ENCODE data around the gene RTP3. TPM values are rescaled to one million over a fixed set of nuclear protein-coding genes. Genes with fewer than 3 reads are reported as not detected.
"Not testable (repeated sequence)": the region's sequence is repeated elsewhere in the genome, so short reads cannot be mapped to it uniquely, and the experiment has no call there.

The RTP3 gene
- total RNA-seq, 1 donor from 2014 or later: not detected

DNA sequence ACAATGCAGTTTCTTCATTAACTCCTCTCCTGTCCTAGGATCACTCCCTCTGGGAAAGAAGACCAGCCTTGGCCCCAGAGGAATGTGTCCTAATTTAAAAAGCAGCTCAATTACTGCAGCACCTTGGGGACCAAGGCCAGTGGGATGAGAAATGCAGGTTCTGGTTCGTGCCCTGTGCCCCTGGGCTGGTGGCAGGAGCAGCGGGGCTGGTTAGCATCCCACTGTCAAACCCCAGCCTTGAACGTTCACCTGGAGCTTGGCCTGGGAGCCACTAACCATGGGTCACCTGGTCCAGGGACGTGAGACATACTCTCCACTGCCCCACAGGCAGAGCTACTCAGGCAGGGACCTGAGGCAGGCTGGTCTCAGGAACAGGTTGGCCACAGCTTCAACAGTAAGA is 8.4 kb upstream of the RTP3 start:
- TF ChIP-seq, protein P1, sequence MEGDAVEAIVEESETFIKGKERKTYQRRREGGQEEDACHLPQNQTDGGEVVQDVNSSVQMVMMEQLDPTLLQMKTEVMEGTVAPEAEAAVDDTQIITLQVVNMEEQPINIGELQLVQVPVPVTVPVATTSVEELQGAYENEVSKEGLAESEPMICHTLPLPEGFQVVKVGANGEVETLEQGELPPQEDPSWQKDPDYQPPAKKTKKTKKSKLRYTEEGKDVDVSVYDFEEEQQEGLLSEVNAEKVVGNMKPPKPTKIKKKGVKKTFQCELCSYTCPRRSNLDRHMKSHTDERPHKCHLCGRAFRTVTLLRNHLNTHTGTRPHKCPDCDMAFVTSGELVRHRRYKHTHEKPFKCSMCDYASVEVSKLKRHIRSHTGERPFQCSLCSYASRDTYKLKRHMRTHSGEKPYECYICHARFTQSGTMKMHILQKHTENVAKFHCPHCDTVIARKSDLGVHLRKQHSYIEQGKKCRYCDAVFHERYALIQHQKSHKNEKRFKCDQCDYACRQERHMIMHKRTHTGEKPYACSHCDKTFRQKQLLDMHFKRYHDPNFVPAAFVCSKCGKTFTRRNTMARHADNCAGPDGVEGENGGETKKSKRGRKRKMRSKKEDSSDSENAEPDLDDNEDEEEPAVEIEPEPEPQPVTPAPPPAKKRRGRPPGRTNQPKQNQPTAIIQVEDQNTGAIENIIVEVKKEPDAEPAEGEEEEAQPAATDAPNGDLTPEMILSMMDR (IDR thresholded peaks at IDR 0.05; ENCODE audit: unreplicated experiment): no peak
- Mint-ChIP-seq H3K27ac (no peak overlapping the region), H3K36me3 (no peaks in the 10 kb centered on the region), H3K4me1 (peaks cover 7% of the 10 kb centered on the region), H3K27me3 (ENCODE audit: low read depth) (peaks cover 11% of the 10 kb centered on the region), H3K4me3 (no peak overlapping the region), H3K9me3 (no peaks in the 10 kb centered on the region)
- DNase-seq (ENCODE audit: low spot score in 2 of 2, unreplicated experiment in 2 of 2): no peak

DNA sequence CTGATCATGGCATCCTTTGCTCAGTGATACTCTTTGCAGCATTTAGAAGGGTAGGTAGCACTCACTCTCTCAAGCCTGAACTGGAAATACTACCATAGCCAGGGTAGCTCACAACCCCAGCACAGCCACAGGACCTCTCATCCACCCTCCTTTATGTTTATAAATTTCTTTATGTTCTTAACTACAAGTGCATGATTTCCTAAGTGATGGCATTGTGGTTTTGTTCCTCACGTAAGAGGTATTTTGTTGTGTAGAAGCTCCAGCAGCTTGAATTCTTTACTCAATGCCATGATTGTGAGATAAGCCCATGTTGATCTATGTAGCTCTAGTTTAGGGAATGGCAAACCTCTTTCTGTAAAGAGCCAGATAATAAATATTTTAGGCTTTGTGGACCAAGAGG is 7.9 kb upstream of the RTP3 start:
- TF ChIP-seq, protein P1 (IDR thresholded peaks at IDR 0.05; ENCODE audit: unreplicated experiment): no peak
- no peak overlapping the region for H3K4me3 Mint-ChIP-seq
- peaks cover 7% of the 10 kb centered on the region for H3K4me1 Mint-ChIP-seq
- H3K36me3 Mint-ChIP-seq: no peaks in the 10 kb centered on the region
- H3K9me3 Mint-ChIP-seq: no peaks in the 10 kb centered on the region
- no peak overlapping the region for H3K27ac Mint-ChIP-seq
- no peak for DNase-seq (ENCODE audit: low spot score in 2 of 2, unreplicated experiment in 2 of 2)
- H3K27me3 Mint-ChIP-seq (ENCODE audit: low read depth): peaks cover 11% of the 10 kb centered on the region

DNA sequence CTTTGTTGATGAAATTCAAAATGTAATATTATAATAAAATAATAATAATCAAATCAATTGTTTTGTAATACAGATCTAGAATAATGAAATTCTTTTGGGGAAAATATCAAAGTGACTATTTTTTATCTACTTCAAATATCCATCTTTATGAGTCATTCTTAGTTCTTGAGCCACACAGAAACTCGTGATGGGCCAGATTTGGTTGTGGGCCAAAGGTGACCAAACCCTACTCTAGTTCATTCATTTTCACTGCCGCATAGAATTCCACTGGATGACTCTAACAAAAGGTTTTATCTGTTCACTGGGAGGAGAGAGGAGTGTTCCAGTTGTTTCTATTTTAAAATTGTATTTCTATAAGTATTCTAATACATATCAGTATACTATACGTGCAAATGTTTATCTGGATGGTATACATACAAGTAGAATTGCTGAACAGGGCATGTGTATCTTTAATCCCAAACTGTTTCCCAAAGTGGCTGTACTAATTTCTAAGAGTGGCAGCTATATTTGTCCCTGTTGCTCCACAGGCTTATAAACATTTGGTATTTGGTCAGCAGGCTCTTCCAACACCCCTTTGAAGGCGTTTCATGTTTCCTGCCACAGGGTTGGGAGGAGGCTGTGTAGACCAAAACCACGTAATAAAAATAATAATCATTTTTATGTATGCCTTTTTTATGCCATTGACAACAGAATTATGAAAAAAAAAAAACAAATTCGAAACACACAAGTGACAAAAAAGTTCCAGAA is 7.3 kb upstream of the RTP3 start:
- TF ChIP-seq, protein P1 (IDR thresholded peaks at IDR 0.05; ENCODE audit: unreplicated experiment): no peak
- Mint-ChIP-seq H3K9me3 (no peaks in the 10 kb centered on the region), H3K27ac (no peak overlapping the region), H3K36me3 (no peaks in the 10 kb centered on the region), H3K4me1 (peaks cover 7% of the 10 kb centered on the region), H3K27me3 (ENCODE audit: low read depth) (peaks cover 11% of the 10 kb centered on the region), H3K4me3 (no peak overlapping the region)
- DNase-seq (ENCODE audit: low spot score in 2 of 2, unreplicated experiment in 2 of 2): no peak

DNA sequence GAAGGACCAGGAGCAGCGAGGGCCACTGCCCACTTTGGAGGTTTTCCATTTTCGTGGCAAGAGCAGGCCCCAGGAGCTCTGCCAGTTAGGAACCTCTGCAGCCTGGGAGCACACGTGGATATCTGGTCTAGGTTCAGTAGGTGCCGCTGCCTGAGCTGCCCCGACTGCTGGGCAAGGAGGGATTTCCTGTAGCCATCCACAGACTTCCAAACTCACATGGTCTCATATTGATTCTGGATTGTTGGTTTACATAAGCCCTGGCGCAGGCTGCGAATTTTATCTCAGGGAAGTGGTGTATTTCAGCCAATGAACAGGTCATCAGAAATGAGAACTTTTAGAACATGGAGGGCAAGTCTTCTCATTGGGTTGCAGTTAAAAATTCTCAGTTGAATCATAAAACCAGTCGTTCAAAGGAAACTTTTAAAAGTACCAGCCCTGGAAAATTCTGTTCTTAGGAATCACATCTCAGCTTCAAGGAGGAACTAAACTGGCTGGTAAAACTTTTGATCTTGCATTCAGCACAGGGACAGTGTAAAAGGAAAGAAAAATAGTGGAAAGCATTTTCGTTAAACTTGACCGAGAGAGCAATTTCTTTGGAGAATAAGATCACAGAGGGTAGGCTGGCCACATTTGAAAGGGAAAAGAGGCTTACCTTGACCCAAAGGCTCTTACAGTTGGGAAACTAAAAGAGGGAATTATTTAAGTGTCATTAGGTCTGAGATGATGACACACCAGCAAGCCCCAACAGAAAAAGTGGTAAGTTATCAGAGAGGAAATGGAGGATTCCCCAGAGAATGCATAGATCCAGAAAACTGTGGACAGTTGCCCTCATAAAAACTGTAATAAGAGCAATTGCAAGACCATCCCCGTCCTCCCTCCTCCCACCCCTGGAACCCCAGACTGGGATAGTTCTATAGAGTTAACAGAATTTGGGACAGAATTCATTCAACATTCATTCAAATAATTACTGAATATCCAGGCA is 6.4 kb upstream of the RTP3 start:
- peak in 1 of 2 experiments; percentile 28 for DNase-seq (ENCODE audit: low spot score in 2 of 2, unreplicated experiment in 2 of 2)
- Mint-ChIP-seq H3K4me1 (peaks cover 9% of the 10 kb centered on the region), H3K9me3 (no peaks in the 10 kb centered on the region), H3K36me3 (no peaks in the 10 kb centered on the region), H3K27ac (no peak overlapping the region), H3K27me3 (ENCODE audit: low read depth) (peaks cover 11% of the 10 kb centered on the region), H3K4me3 (no peak overlapping the region)
- TF ChIP-seq, protein P1 (IDR thresholded peaks at IDR 0.05; ENCODE audit: unreplicated experiment): no peak

- Mint-ChIP-seq H3K9me3 (no peaks in the 10 kb centered on the region), H3K36me3 (no peaks in the 10 kb centered on the region), H3K27me3 (ENCODE audit: low read depth) (peaks cover 1% of the 10 kb centered on the region), H3K27ac (no peak overlapping the region), H3K4me3 (no peak overlapping the region), H3K4me1 (peaks cover 9% of the 10 kb centered on the region)
- TF ChIP-seq, protein P1 (IDR thresholded peaks at IDR 0.05; ENCODE audit: unreplicated experiment): no peak
- no peak for DNase-seq (ENCODE audit: low spot score in 2 of 2, unreplicated experiment in 2 of 2)
Observed at GRCh38 chr3:46492890-46493547, 4.8 kb upstream of the RTP3 start.

DNA sequence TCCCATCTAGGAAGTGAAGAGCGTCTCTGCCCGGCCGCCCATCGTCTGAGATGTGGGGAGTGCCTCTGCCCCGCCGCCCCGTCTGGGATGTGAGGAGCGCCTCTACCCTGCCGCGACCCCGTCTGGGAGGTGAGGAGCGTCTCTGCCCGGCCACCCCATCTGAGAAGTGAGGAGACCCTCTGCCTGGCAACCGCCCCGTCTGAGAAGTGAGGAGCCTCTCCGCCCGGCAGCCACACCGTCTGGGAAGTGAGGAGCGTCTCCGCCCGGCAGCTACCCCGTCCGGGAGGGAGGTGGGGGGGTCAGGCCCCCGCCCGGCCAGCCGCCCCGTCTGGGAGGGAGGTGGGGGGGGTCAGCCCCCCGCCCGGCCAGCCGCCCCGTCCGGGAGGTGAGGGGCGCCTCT is 3.3 kb upstream of the RTP3 start:
- not testable (repeated sequence) for H3K27me3 Mint-ChIP-seq (ENCODE audit: low read depth); H3K9me3 Mint-ChIP-seq; H3K27ac Mint-ChIP-seq; H3K4me1 Mint-ChIP-seq; H3K4me3 Mint-ChIP-seq; DNase-seq (ENCODE audit: low spot score in 2 of 2, unreplicated experiment in 2 of 2); H3K36me3 Mint-ChIP-seq

Measured in mesothelial cell of epicardium (in vitro differentiated cells).